Suprapubic skin (tissue), 4 donors: ENCODE results near the gene GOLGA6L2.

Experiments
- CTCF ChIP-seq, 2 donors: fragments of 200-600 bp in 1 of 2; fragments of 450-650 bp in 1 of 2; sonication (generic) in 1 of 2; IDR thresholded peaks; one replicate each; pipeline ENCODE4 v1.5.1; 2016 to 2019; ENCODE audit warnings: antibody characterized with exemption in 2 of 2, mild to moderate bottlenecking in 1 of 2, moderate library complexity in 1 of 2
- EP300 ChIP-seq: sonication (generic); formaldehyde crosslinking; IDR thresholded peaks from one replicate; pipeline ENCODE4 v1.6.1; 2017; ENCODE audit warnings: antibody characterized with exemption
- POLR2A ChIP-seq, 2 donors: fragments of 450-650 bp; IDR thresholded peaks; one replicate each; pipeline ENCODE4 v1.6.1; 2017; ENCODE audit warnings: antibody characterized with exemption in 2 of 2, mild to moderate bottlenecking in 2 of 2, moderate library complexity in 2 of 2
- POLR2AphosphoS5 ChIP-seq, 3 donors: sonication (generic); formaldehyde crosslinking; IDR thresholded peaks; one replicate each; pipeline ENCODE4 v1.6.1; 2017; ENCODE audit warnings: antibody characterized with exemption in 3 of 3

GRCh38 chr15:23482764-23483489 is 35.9 kb upstream of the GOLGA6L2 start:
- TF ChIP-seq CTCF (IDR thresholded peaks at IDR 0.05) = no peak
- TF ChIP-seq POLR2AphosphoS5 (IDR thresholded peaks at IDR 0.05) = no peak
- no peak for TF ChIP-seq EP300
- no peak for TF ChIP-seq POLR2A (IDR thresholded peaks at IDR 0.05)
